HG03196 (cell line): ENCODE data around the gene WASF2.

Experiments
- ATAC-seq: cut with Tn5 transposase; IDR thresholded peaks from one replicate; pipeline ENCODE4 v1.9.1; 2021; ENCODE audit not compliant: unreplicated experiment

Gene WASF2

DNA sequence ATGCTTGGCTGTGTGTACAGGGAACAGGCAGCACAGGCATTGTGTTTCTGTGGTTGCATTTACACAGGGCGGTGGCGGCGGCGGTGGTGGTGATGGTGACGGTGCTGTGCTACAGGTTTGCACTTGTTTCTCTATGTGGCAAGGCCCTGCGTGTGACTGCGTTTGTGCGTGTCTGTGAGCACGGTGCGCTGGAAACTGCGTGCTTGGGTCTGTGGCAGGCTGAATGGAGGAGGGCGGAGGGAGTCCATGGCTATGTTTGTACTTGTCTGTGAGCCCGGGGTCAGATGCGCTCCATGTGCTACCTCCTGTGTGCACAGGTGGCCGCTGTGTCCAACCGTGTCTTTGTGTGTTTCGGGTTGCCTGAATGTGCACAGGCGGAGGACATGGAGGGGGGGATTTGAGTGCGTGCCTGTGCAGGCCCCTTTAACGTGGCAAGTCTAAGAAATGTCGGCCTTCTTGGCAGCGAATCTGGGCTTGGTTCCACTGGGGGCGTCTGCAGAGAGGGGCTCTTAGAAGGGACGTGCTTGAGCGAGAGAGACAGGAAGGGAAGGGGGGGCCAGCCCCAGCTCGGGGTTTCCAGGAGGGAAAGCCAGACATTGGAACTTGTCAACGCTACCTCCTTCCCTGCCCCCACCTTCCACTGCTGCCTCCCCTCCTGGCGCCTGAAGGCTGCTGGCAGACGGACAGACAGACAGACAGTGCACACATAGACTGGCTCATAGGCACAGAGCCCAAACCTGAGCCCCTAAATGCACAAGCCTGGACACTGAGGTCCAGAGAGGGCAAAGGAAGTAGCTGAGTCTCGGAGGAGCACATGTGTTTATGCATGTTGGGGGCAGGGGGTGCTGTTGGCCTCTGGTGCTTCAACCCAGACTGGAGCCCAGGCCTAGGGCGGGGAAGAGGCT lies 32.7 kb upstream of the WASF2 start:
- ATAC-seq: no peak

DNA sequence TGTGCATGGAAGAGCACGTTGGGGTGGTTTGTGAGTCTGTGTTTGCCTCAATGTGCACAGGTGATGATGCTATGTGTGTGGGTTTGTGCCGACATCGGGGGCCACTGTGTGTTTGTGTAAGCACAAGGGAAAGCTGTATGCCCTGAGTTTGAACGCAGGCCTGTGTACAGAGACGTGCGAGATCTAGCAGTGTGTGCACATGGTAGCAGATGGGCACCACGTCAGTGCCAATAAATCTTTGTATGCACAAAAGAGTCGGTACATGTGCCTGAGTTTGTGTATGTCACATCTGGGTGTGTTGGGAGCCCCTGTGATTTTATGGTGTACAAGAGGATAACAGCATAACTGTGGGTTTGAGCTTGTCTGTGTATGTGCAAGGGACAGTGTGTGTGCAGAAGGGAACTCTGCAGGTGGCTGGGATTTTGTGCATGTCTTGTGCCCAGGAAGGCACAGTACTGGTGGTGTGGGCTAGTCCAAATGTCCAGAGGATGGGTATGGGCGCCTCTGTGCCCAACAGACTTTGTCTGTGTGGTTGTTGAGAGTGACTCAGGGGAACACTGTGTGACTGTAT lies 32.0 kb upstream of the WASF2 start:
- no peak for ATAC-seq

DNA sequence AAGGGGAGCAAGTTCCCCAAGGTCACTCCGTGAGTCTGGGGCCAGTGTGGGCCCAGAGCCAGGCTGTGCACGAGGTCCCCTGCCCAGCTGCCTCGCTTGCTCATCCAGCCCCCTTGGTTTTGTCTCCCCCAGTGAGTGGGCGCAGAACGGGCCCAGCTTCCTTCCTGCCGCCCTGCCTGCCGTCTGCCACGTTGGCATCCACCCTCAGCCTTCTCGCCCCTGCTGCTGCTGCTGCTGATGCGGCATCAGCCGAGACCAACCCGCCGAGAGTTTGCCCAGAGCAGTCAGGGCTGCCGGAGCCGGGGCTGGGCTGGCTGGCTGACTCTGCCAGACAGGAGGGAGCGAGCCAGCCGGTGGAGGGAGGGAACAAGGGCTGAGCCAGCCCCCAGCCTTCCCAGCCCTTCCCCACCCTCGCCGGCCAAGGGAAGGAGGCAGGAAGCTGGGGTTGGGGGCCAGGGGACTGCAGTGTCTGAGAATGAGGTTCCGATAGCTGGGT lies 31.4 kb upstream of the WASF2 start:
- no peak for ATAC-seq

DNA sequence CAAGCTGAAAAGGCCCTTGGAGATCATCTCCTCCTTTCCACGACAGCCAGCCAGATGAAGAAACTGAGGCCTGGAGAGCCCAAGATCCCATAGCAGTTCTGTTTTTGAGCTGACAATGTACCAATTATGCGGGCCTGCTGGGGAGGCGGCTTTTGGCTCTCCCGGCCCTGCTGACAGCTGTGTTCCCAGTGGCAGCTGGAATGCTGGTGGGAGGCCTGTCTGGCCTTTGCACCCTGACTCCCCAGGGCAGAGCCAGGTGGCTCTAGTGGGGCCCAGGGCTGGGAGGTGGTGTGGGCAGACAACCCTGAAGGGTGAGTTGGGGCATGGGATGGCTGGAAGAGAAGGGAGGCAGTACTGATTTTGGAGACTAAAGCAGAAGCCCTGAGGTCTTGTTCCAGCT lies 30.7 kb upstream of the WASF2 start:
- ATAC-seq: no peak

DNA sequence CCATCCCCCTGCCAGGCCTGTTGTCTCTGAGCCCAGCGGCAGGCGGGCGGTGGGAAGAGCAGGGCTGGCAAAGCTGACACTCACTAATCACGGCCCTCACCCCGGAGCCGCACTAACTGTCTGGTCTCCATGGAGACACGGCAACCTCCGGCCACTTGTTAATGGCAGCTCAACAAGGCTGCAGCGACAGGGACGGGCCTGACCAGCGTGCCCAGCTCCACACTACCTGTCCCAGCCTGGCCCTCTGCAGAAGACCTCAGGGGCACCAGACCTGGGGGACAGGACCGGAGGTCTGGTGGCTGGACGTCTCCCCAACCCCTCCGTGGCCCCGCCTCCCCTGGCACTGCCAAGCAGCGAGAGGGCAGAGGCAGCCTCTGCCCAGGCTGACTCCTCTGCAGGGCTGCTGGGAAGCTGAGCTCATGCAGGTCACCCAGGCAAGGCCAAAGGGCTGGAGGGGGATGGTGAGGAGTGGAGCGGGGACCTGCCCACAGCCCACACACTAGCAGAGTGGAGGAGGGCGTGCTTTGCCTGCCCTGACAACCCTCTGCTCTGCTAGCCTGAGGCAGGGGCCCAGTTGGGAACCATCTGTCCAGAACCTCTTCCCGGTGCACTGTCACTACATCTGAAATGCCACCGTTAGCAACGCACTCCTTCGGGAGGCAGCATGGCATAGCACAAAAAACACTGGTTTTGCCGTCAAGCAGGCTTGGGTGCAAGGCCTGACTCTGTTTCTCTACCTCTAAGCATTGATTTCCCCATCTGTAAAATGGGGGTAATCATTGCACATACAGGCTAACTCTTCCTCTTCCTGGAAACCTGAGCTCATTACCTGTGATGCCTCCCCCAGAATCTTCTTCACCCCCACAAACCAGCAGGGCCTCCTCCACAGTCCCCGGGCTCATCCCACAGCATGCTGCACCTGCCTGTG lies 29.6 kb upstream of the WASF2 start:
- no peak for ATAC-seq

DNA sequence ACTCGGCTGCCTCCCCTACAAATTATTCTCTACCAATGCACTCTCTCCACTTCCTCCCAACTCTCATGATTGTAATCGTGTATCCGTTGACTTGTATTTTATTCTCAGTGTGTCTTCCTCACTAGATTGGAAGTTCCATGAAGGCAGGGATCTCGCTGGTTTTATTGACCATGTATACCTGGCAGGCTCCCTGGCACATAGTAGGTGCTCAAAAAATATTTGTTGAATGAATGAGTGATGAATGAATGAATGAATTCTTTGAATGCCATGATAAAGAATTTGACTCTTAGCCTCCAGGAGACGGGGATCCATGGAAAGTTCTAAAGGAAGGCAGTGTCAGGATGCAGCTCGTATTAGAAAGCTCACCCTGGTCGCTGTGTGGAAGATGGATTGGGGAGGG lies 28.8 kb upstream of the WASF2 start:
- no peak for ATAC-seq

DNA sequence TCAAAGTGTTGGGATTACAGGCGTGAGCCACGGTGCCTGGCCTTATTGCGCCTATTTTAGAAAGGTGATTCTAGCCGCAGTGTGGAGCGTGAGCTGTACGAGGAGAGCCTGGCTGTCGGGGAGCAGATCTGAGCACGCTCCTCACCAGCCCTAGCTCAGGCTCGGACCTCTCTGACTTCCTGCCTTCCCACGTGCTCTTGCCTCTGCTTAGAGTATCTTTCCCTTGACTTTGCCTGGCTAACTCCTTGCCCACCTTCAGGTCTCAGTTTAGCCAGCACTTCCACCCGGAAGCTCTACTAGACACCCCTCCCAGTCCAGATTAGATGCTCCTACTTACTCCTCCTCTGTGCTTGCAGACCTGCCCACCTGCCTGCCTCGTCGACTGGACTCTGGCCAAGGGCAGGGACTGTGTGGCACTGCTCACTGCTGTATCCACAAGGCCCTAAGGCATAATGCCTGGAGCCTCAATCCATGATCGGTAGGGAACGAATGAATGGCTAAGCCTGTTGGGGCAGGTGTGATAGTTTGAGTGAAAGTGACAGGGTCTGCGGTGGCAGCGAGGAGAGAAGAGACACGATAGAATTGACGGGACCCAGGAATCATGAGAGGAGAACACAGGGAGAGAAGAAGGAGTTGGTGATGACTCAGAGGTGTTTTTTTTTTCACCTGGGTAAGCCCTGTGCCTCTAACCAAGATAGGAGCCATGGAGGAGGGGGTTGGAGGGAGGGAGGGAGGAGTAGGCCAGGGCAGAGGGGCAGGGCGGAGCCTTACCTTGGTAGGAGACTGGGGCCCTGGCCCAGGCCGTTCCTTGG lies 28.1 kb upstream of the WASF2 start:
- no peak for ATAC-seq

DNA sequence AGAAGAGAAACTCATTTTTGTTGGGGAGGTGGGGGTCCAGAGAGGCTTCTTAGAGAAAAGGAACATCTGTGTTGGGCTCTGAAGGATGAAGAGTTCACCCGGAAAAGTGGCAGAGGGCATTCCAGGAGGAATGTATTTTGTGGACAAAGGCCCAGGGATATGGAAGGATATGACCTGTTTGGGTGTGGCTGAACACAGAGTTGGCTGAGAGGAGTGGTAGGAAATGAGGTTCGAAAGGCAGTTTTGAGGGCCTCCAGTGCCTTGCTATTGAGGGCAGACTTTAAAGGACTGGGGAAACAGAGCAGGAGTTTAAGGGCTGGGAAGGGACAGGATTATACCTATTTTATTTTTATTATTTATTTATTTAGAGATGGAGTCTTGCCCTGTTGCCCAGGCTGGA lies 27.3 kb upstream of the WASF2 start:
- ATAC-seq: no peak

DNA sequence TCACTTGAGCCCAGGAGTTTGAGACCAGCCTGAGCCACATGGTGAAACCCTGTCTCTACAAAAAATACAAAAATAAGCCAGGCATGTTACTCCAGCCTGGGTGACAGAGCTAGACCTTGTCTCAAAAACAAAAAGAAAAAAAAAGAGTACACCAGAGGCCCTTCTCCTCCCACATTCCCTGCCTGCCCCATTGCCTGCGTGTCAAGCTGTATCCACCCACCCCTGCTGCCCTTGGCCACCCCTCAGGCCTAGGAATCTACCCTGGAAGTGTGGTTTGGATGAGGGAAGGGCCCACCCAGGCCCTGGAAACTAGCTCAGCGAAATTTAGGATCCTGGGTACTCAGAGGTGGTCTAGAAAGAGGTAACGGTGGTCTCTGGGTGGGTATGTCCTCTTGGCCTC lies 25.7 kb upstream of the WASF2 start:
- no peak for ATAC-seq

DNA sequence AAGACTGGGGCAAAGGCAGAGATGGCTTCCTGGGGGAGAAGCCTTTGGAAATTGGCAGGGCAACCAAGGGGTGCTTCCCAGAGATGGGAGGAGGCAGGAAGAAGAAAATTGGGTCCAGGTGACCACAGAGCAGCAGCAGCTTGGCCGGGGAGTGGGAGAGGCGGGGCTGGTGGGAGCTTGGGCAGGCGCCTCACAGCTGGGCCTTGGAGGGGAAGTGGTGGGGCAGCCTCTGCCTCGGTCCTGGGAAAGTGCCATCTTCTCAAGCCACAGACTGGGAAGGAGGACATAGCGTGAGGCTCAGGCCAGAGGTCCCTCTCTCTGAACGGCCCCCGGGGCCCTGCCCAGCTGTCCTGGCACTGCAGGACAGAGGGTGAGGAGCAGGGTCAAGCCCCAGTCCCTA lies 24.0 kb upstream of the WASF2 start:
- ATAC-seq: no peak

DNA sequence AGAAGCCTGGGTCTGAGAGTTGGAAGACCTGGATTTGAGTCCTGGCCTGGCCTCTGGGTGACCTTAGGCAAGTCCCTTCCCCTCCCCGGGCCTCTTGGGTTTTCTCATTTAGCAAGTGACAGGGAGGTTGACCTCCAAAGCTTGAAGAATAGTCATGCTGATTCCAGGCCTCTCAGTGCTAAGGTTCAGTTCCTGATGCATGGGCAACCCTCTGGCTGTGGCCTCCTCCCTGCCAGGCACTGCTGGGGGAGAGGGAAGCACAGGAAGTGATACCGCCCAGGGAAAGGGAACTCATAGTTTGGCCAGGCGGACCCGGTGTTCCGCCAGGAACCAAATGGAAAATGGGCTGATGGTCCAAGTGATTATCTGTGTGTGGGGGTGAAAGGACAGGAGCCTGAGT lies 23.6 kb upstream of the WASF2 start:
- no peak for ATAC-seq

DNA sequence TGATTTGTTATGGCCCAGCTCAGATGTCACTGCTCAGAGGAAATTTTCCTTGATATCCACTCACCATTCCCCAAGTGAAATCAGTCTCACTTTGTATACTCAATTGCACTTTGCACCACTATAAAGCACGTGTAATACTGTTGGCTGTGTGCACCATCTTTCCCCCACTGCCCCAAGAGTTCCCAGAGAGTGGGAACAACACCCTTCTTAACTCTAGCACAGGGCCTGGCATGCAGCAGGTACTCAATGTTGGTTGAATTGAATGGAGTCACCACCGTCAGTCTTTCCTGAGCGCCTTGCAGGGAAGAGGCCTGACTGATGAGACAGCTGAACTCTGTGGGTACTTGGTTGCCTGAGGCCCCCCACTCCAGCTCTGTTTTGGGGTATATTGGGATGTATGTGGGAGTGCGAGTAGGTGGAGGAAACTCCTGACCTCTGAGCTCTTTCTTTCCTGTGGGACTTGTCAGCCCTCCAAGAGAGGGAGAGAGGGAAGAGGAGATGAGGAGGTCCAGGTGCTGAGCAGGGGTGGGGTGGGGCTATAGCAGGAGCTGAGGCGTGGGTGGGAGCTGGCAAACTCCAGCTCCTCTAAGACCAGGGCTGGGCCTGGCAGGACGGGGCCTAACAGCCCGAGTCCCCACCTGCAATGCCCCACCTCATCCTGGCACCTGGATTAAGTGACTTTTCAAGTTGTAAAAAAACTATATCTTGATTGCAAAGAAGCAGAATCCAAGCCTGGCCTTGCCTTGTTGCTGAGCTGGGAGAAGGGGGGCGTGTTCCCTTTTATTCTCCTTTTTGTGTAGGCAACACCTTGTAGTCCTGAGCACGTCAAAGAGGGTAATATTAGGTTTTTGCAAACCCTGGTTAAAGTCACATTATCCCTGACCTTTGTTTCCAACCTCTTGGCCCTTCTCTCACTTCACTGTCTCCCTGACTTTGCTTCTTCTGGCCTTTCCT lies 19.4 kb upstream of the WASF2 start:
- no peak for ATAC-seq

DNA sequence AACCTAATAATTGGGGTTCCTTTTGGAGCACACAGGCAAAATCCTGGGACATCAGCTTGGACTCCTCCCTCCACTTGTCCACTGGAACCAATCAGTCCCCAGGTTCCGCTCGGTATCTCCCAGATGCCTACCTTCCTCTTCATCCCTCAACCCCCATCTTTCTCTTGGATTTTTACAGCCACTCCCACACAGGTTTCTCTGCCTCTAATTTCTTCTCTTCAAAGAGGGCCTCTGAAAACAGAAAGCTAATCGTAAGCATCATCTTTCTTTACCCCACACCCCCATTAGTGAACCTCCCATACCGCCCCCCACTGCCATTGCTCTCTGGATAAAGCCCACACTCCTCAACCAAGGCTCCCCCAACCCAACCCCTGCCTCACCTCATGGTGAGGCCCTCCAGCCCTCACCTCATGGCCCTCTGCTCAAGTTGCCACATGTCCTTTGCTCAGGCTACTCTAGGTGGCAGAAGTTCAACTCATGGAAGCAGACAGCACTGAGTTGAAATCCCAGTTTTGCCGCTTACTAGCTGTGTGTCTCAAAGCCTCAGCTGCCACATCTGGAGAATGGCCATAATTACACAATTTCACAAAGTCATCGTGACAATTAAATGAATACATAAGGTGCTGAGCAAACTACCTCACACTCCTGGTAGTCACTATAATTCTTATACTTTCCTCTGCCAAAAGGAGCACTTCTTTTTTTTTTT lies 18.1 kb upstream of the WASF2 start:
- no peak for ATAC-seq

DNA sequence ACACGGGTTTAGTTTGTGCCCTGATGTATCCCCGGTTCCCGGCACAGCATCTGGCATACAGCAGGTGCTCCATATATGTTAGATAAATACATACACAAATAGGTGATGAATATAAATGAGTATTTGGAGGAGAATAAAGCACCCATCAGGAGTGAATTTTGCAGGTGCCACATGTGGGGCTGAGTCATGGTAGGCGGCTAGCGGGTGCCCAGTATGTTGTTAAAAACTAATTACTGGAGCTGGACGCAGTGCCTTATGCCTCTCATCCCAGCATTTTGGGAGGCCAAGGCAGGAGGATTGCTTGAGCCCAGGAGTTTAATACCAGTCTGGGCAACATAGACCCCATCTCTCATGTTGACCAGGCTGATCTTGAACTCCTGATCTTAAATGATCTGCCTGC lies 16.7 kb upstream of the WASF2 start:
- no peak for ATAC-seq

DNA sequence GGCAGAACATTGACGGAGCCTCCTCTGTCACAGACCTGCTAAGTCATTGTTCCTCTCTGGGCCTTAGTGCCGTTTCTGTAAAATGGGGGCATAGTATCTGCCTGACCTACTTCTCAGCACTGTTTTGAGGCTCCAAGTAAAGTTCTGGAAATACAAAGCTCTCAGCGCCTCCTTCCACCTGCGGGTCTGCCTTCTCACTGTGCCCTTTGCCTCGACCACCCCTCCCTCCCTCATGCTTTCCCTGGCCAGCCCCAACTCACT lies 15.4 kb upstream of the WASF2 start:
- ATAC-seq: no peak

DNA sequence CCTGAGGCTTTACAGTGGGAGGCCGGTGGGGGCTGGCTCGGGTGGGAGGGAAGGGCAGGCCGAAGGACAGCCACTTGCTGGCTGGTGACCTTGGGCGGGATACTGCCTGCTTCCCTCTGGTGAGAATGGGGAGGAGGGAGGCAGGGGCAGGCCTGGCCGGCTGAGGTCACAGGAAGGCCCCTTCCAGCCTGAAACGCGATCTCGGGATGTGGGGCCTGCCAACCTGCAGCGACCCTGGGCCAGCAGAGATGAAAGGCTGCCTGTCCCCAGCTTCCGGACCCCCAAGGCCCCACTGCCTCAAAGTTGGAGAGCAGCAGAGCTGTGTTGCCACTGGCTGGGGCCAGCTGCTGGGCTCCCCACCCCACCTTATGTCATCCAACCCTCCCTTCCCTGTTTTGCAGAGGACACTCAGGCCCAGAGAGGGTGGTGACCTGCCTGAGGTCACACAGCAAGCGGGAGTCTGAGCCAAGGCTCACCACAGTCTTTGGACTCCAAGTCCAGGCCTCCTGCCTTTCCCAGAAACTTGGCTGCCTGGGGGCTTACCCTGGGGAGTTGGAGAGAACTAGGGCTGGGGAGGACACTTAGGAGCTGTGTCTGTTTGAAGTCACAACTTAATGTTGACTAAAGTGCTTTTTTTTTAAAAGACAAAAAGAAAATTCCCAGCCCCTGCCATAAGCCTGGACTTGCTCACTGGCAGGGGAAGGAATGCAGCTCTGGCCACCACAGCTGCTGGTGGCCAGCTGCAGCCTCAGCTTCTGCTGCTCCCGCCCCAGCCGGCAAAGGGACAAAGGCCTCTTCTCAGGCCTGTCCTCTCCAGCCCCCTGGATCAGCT lies 14.8 kb upstream of the WASF2 start:
- ATAC-seq: no peak

DNA sequence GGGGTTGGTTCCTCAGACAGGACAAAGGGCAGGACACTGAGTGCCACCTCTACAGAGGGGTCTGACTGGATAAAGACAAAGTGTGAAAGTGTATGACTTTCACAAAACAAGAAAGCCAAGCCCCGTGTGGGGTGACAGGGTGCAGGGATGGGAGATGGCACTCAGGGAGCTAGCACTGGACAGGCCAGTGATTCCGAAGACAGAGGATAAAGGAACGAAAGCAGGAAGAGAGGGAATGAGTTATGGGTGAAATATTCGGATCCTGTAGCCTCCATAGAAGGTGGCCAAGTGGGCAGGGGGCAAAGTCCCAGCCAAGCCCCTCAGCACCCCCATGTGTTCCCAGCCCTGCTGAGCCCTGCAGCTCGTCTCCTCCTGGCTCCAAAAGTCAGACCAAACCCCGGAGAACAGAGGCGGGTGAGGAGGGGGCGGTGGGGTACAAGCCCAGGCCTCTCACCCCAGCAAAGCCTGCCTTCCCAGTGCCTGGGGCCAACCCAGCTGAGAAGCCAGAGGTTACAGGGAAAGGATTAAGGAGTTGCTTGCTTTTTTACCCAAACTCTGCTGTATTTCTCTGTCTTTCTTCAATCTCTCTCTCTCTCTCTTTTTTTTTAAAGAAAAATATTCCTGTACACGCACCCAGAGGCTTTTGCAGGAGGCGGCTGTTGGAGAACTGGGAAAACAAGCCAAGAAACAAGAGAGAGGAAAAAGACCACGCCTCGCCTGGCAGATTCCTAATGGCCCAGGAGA lies 14.0 kb upstream of the WASF2 start:
- ATAC-seq: no peak

DNA sequence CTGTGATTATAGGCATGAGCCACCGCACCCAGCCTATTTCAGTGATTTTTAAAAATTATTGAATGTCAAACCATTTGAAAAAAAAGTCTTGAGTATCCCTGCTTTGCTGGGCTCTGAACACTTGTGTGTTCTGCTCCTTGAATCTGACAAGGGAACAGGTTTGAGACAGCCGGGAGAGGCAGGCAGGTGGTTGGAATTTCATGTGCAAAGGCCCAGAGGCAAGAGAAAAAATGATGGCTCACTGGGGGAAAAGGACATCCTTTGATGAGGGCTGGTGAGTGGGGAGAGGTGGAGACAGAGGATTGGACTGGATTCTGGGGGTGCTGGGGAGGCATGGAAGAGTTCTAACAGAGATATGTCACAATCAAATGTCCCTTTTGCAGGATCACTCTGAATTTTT lies 13.1 kb upstream of the WASF2 start:
- ATAC-seq: no peak
